Measurements from ENCODE around the gene RAB1A.
"Not testable (repeated sequence)": the region's sequence is repeated elsewhere in the genome, so short reads cannot be mapped to it uniquely, and the experiment has no call there.

Gene RAB1A

DNA sequence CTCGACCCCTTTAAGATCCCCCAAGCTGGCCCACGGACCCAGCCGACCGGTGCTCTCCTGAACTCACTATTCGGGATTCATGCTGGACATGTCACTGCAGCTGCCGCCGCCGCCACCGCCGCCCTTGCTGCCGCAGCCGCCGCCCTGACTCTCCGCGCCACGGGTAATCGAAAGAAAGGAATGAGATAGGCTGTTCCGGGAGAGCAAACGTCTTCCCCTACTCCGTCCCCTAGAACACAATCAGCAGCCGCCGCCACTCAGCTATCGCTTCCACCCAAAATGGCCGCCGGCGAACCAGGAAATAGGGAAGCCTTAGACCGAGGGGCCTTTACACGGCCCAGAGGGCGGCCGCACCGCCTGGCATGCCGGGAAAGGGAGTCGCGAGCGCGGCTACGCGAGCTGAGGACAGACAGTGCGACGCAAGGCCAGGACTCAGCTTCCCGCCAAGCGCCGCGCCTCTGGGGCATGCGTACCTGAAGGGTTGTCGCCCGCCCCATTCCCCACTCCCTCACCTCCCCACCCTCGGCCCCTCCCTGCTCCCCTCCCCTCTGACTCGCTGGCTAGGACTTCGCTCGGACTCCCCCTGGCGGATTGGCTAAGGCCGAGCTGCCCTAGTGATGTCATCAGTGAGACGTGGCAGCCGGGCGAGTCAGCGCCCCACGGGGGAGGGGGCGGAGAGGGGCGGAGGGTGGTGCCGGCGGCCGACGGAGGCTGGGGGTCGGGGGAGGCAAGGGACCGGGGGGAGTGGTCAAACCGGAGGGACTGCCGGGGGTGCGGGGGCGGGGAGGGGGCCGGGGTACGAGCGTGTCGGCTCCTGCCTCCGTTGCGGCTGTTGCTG, at the start of gene RAB1A:
Gene RAB1A (minus strand): TSS at position 281 of the 838 bp plus-strand sequence. CDS start 191 bp downstream, at position 90.
- DNase-seq: peak; percentile 98

- DNase-seq: no peak
These were observed 48.0 kb upstream of the RAB1A start for GRCh38 chr2:65177751-65178442.

DNA sequence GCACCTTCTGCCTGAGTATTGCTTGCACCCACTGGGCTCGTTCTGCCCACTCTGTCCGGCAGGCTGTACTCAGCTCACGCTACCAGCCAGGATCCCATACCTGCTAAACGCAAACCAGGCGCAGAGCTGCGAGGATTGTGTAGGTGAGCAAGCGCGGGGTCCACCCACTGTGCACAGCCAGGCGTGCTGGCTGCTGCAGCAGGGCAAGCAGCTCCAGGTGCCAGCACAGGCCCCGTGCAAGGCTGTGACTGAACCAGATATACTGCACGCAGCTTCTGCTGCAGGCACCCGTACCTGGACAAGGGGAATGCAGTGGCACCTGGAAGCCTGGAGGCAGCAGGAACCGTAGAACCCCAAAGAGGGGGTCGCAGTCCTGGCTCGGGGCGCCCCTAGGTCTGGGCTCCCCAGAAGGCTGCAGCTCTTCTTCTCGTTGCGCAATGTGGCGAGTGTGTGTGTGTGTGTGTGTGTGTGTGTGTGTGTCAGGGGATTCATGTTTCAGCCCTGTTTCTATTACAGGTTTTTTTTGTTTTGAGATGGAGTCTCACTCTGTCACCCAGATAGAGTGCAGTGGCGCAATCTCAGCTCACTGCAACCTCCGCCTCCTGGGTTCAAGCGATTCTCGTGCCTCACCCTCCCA, 46.1 kb upstream of the RAB1A start:
- no peak for DNase-seq

DNA sequence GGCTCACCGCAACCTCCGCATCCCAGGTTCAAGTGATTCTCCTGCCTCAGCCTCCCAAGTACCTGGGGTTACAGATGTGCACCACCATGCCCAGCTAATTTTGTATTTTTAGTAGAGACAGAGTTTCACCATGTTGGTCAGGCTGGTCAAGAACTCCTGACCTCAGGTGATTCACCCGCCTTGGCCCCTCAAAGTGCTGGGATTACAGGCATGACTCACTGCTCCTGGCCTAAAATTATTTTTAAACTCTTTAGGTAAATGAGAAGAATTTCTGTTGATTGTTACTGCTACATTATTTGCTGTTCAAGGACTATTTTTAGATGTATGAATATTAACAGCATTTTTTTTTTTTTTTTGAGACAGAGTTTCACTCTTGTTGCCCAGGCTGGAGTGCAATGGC, 44.1 kb upstream of the RAB1A start:
- not testable (repeated sequence) for DNase-seq

DNA sequence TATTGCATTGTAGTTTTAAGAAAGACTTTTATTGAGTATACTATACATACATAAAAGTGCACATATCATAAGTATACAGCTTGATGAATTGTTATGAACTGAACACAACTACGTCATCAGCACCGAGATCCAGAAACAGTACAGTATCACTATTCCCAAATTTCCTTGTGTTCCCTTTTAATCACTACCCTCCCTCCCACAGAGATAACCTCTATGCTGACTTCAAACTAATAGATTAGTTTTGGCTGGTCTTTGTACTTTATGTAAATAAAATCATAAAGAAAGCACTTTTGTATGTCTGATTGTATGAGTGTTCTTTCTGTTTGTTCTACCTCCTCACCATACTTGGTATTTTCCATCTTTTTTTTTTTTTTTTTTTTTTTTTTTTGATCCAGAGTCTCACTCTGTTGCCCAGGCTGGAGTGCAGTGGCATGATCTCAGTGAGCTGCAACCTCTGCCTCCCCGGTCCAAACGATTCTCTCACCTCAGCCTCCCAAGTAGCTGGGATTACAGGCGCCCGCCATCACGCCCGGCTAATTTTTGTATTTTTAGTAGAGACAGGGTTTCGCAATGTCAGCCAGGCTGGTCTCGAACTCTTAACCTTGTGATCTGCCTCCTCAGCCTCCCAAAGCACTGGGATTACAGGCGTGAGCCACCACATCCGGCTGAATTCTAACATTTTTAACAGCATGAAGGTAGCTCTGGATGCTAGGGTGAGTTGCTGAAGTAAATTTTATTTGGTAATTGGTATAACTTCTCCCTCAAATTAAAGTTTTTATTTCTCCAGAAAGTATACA, 43.3 kb upstream of the RAB1A start:
- DNase-seq: no peak

DNA sequence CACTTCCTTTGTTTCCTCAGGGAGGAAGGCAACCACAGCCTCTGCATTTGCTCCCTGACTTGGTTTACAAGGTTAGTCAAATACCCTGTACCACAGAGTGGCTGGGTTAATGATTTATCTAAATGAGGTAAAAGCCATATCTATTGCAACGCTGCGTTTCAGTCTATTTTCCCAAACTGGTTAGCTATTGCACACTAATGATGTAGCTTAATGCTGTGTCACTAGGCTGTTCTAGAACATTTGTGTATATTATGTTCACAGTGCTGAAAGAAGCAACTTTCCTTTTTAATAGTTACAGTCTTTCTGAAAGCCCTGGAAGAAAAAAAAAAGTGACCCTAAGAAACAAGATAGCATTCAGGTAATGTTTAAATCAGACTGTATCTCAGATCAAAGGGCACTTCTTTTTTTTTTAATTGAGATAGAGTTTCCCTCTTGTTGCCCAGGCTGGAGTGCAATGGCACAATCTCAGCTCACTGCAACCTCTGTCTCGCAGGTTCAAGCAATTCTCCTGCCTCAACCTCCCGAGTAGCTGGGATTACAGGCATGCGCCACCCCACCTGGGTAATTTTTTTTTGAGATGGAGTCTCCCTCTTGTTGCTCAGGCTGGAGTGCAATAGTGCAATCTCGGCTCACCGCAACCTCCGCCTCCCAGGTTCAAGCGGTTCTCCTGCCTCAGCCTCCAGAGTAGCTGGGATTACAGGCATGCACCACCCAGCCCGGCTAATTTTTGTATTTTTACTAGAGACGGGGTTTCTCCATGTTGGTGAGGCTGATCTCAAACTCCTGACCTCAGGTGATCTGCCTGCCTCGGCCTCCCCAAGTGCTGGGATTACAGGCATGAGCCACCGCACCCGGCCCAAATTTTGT, 40.9 kb upstream of the RAB1A start:
- DNase-seq: not testable (repeated sequence)

DNA sequence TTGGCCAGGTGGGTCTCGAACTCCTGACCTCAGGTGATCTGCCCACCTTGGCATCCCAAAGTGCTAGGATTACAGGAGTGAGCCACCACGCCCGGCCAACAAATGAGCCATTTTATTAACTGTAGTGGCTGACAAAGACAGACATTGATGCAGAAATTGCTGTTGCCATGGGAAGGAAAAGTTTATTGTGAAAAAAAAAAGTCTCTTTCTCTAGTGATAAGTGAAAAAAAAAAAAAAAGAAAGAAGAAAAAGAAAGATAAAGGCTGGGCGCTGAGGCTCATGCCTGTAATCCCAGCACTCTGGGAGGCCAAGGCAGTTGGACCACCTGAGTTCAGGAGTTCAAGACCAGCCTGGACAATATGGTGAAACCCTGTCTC, 39.8 kb upstream of the RAB1A start:
- no peak for DNase-seq

DNA sequence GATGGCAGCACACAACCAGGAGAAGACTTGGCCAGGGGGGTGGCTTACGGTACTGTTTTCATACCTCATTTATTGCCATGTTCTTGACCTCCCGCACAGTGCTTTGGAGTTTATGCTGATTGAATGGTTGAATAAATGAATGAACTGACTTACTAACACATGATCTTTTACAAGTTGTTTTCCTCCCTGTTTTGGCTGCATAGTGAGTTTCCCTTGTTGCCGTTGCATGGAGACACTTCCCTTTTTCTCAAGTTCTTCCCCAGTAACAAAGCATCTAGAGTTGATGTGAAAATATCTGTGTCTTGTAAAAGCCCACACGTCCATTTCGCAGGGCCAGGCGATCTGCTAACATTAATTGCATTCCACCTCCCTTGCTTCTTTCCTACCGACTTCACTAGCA, 35.7 kb upstream of the RAB1A start:
- peak; percentile 80 to 86 for DNase-seq

DNA sequence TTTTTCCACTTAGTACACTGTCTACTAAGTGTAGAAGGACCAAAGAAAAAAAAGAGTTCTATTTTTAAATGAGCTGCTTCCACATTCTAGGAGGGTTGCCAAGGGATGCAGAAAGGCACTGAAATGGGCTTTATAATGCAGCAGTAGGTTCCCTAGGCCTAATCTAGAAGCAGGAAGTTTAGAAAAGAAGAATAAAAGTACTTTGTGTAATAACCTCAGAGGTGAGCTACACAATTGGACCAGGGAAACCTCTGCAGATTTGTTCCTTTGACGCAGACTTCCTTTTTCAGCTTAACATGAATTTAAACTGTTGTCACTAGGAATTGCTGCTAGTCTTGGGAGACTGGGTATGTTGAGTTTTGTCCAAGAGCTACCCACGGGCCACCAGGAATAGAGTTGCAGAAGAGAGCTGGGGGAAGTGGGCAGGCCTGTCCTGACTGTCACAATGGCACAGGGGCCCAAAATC, 34.6 kb upstream of the RAB1A start:
- peak; percentile 26 to 37 for DNase-seq

DNA sequence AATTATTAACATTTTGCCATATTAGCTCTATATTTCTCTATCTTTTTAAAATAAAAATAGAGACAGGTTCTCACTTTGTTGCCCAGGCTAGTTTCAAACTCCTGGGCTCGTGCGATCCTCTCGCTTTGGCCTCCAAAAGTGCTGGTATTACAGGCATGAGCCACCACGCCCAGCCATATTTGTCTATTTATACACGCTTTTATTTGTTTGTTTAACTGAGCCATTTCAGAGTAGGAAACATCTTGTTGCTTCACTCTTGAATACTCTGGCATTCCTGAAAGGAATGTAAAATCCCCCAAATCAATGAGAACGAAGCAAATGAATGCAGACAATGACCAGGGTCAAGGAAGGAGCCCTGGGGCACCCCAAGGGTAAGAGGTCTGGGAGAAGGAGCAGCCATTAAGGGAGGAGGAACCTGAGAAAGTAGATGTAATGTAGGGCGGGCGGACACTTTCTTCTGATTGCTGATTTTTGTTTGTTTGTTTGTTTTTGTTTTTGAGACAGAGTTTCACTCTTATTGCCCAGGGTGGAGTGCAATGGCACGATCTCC, 31.7 kb upstream of the RAB1A start:
- DNase-seq: no peak

DNA sequence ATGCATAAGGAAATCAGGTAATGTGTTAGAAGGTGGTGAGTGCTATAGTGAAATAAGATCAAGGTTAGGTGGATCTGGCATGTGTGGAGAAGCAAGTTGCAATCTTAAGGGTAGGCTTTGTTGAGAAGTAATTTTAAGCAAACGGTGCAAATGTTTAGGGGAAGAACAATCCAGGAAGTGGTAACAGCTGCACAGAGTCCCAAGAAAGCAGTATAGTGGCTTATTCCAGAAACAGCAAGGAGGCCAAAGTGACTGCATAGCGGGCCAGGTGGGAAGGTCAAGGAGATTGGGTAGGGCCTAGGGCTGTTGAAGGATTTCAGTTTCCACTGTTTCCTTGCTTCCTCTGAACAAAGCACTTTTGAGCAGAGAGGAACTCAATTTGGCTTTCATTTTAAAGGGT, 30.0 kb upstream of the RAB1A start:
- DNase-seq: peak; percentile 57 to 70

DNA sequence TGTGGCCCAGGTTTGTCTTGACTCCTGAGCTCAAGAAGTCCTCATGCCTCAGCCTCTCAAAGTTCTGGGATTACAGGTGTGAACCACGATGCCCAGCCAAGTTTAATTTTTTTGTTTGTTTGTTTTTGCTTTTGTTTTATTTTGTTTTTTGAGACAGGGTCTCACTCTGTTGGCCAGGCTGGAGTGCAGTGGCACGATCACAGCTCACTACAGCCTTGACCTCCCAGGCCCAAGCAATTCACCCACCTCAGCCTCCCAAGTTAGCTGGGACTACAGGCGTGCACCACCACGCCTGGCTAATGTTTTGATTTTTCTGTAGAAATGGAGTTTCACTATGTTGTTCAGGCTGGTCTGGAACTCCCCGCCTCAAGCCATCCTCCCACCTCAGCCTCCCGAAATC, 29.4 kb upstream of the RAB1A start:
- no peak for DNase-seq

DNA sequence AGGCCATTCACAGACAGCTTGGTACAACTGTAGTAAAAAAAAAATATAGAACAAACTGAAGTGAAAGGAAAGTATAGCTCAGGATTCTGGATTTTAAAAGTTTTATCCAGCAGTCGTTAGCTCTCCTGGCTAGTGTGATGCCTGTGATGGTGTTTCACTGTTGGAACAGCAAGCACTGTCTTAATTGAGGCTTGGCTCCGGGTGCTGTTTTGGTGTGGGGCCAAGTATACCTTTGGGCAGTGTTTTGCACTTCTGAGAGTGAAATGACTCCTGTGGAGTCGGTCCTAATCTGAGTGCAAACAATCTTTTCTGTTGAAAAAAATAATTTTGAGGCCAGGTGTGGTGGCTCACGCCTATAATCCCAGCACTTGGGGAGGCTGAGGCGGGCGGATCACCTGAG, 28.7 kb upstream of the RAB1A start:
- no peak for DNase-seq

GRCh38 chr2:65157856-65158255, 27.9 kb upstream of the RAB1A start:
- not testable (repeated sequence) for DNase-seq

- no peak for DNase-seq
These were observed 26.1 kb upstream of the RAB1A start for GRCh38 chr2:65156041-65156440.

- DNase-seq: no peak
These were observed 23.6 kb upstream of the RAB1A start for GRCh38 chr2:65153515-65153914.

DNA sequence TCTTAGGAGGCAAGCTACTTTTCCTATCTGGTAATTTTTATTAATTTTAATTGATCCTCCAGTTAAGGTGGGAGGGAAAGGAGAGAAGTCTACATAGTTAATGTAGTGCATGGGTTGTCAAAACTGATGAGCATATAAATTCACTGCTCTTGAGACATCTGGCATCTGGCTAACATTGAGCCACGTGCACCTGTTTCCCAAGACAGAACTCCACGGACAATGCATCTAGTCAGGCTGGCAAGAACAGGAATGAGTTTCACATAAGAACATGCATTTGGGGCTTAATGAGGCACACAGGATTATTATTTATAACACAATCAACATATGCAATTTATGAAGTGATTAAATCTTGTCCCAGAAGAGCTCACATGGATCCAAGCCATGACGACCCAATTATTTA, 16.2 kb upstream of the RAB1A start:
- no peak for DNase-seq

DNA sequence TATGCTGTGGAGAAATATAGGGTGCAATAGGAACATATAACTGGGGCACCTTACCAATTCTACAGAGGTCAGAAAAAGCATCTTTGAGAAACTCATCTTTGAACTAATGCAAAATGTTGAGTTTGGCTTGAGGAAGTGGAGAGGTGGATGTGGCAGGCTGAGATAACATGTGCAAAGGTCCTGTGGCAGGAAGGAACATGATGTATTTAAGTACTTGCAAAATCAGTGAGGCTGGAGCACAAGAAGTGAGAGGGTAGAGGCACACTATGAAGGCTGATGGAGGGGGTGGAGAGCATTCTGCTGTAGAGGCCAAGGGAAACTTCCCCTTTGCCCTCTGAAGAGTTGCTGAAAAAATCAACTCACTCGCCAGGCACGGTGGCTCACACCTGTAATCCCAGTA, 14.7 kb upstream of the RAB1A start:
- DNase-seq: peak in 1 of 2 experiments; percentile 13

DNA sequence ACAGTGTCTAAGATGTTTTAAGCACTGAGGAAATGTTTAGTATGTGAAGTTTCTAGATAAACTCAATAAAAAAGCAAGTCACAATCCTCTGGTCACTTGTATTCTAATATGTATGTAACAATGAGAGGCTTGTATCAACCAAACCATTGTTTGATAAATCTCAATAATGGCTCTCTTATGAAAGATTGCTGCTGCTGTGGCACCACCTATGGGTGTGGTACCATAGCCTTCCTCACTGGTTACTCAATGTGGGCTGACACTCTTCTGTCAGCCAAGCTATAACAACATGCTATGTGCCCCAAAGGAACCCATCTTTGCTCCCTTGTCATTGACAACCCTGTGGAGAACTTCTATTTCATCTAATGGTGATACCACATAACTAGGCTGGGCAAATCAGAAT, 12.6 kb upstream of the RAB1A start:
- DNase-seq: peak; percentile 26 to 27

GRCh38 chr2:65137197-65137775, 7.4 kb upstream of the RAB1A start:
- no peak for DNase-seq

- no peak for DNase-seq
These were observed 6.3 kb upstream of the RAB1A start for GRCh38 chr2:65136253-65136652.
